Ishikawa (cell line): ENCODE data around the gene ROBO2.

Experiments
- CREB1 ChIP-seq: IDR thresholded peaks from 2 replicates; pipeline ENCODE4 v1.6.1; 2012; ENCODE audit warnings: low read depth
- EGR1 ChIP-seq: IDR thresholded peaks from 2 replicates; pipeline ENCODE4 v1.6.1; 2012
- EP300 ChIP-seq: IDR thresholded peaks from 2 replicates; pipeline ENCODE4 v1.6.1; 2012; ENCODE audit warnings: borderline replicate concordance
- MAX ChIP-seq: IDR thresholded peaks from 2 replicates; pipeline ENCODE4 v1.6.1; 2012
- NFIC ChIP-seq: IDR thresholded peaks from 2 replicates; pipeline ENCODE4 v1.6.1; 2012
- RAD21 ChIP-seq: IDR thresholded peaks from 2 replicates; pipeline ENCODE4 v1.6.1; 2012; ENCODE audit warnings: low read depth
- TEAD4 ChIP-seq: IDR thresholded peaks from 2 replicates; pipeline ENCODE4 v1.6.1; 2012
- USF1 ChIP-seq: IDR thresholded peaks from 2 replicates; pipeline ENCODE4 v1.6.1; 2012
- YY1 ChIP-seq: IDR thresholded peaks from 2 replicates; pipeline ENCODE4 v1.6.1; 2012; ENCODE audit warnings: low read depth
- ZBTB7A ChIP-seq: IDR thresholded peaks from 2 replicates; pipeline ENCODE4 v1.6.1; 2012; ENCODE audit warnings: low read depth

GRCh38 chr3:77414881-77415280, 375.0 kb downstream of the ROBO2 start:
- TF ChIP-seq NFIC (no peak), TEAD4 (no peak), MAX (no peak), USF1 (no peak), CREB1 (no peak), RAD21 (no peak), ZBTB7A (no peak), EGR1 (no peak), EP300 (no peak), YY1 (no peak)
